Measurements from ENCODE around the gene USP2. TPM values are rescaled to one million over a fixed set of nuclear protein-coding genes. Genes with fewer than 3 reads are reported as not detected.

USP2 gene
- total RNA-seq, 2 donors from 2014 or later, result 38.9 to 58.7 TPM

- DNase-seq (ENCODE audit: low spot score), result no peak
- Histone ChIP-seq H3K27ac (no peak overlapping the region), H3K4me1 (peaks cover 0 to 22% of the 10 kb centered on the region in 2 donors), H3K36me3 (no peaks in the 10 kb centered on the region), H3K9me3 (no peaks in the 10 kb centered on the region), H3K4me3 (peak overlapping the region in 1 of 2 donors; percentile 48), H3K27me3 (peaks cover 0 to 7% of the 10 kb centered on the region in 2 donors)
- no peak for TF ChIP-seq CTCF (IDR thresholded peaks at IDR 0.05)
Measured at GRCh38 chr11:119423509-119424254, 42.2 kb upstream of the USP2 start.

GRCh38 chr11:119422809-119423508 lies 41.5 kb upstream of the USP2 start, which contains the start of gene THY1:
TSS of gene THY1 (minus strand) at chr11:119423172. CDS start at chr11:119420905, 2,267 bp downstream.
- Histone ChIP-seq H3K4me3 (peak within 1 kb of the TSS; percentile 7 to 48), H3K36me3 (no peaks in the 10 kb centered on the region), H3K4me1 (peaks cover 0 to 24% of the 10 kb centered on the region in 2 donors), H3K9me3 (no peaks in the 10 kb centered on the region), H3K27ac (no peak within 1 kb of the TSS), H3K27me3 (peaks cover 0 to 7% of the 10 kb centered on the region in 2 donors)
- DNase-seq (ENCODE audit: low spot score), result no peak
- no peak for TF ChIP-seq CTCF (IDR thresholded peaks at IDR 0.05)

GRCh38 chr11:119421941-119422808 lies 40.7 kb upstream of the USP2 start:
- Histone ChIP-seq H3K27ac (no peak overlapping the region), H3K4me1 (peaks cover 0 to 32% of the 10 kb centered on the region in 2 donors), H3K27me3 (peaks cover 0 to 7% of the 10 kb centered on the region in 2 donors), H3K4me3 (peak overlapping the region; percentile 7 to 48), H3K9me3 (no peaks in the 10 kb centered on the region), H3K36me3 (no peaks in the 10 kb centered on the region)
- TF ChIP-seq CTCF (IDR thresholded peaks at IDR 0.05), result no peak
- DNase-seq (ENCODE audit: low spot score), result no peak

GRCh38 chr11:119421351-119421750 lies 39.9 kb upstream of the USP2 start:
- DNase-seq (ENCODE audit: low spot score), result no peak
- Histone ChIP-seq H3K36me3 (no peaks in the 10 kb centered on the region), H3K4me3 (no peak overlapping the region), H3K9me3 (no peaks in the 10 kb centered on the region), H3K27me3 (peaks cover 0 to 7% of the 10 kb centered on the region in 2 donors), H3K27ac (no peak overlapping the region), H3K4me1 (peaks cover 0 to 35% of the 10 kb centered on the region in 2 donors)
- TF ChIP-seq CTCF (IDR thresholded peaks at IDR 0.05), result no peak

- H3K27ac ChIP-seq, result no peak overlapping the region
- peaks cover 0 to 7% of the 10 kb centered on the region in 2 donors for H3K27me3 ChIP-seq
- H3K36me3 ChIP-seq, result no peaks in the 10 kb centered on the region
- H3K4me3 ChIP-seq, result no peak overlapping the region
- DNase-seq (ENCODE audit: low spot score), result no peak
- no peak for TF ChIP-seq CTCF (IDR thresholded peaks at IDR 0.05)
- no peaks in the 10 kb centered on the region for H3K9me3 ChIP-seq
- H3K4me1 ChIP-seq, result peaks cover 0 to 35% of the 10 kb centered on the region in 2 donors
Measured at GRCh38 chr11:119420631-119421030, 39.1 kb upstream of the USP2 start.

Data from right atrium auricular region (tissue), 2 donors.